Measurements from ENCODE around the gene MRPL20. TPM values are rescaled to one million over a fixed set of nuclear protein-coding genes. Genes with fewer than 3 reads are reported as not detected.

MRPL20 gene
- total and polyA plus RNA-seq, 2 donors (not counting 3 experiments of a cell fraction or from before 2014, with no cell fraction given): 134 to 152 TPM

GRCh38 chr1:1358433-1359271, 48.4 kb downstream of the MRPL20 start, which contains the start of gene MXRA8:
MXRA8 (minus strand) TSS chr1:1358555; CDS start chr1:1358504, 51 bp downstream.
- Histone ChIP-seq H3K4me3 (replicated peaks in 1 of 3; ENCODE audit: insufficient read depth in 1 of 3, low read depth in 1 of 3, low read length in 3 of 3) (no peak within 1 kb of the TSS), H3K4me2 (ENCODE audit: insufficient read depth, low read length) (no peak within 1 kb of the TSS), H3K9me3 (replicated peaks; ENCODE audit: control insufficient read depth, insufficient read depth, low read length) (no peaks in the 10 kb centered on the region), H3K9ac (replicated peaks; ENCODE audit: extremely low read depth, insufficient read depth, low read length) (no peak within 1 kb of the TSS), H3K79me2 (ENCODE audit: control insufficient read depth, insufficient read depth, low read length) (no peaks in the 10 kb centered on the region), H3K9me1 (replicated peaks; ENCODE audit: control insufficient read depth, extremely low read depth, insufficient read depth, low read length) (no peaks in the 10 kb centered on the region), H3K36me3 (ENCODE audit: control insufficient read depth in 2 of 2, extremely low read depth in 1 of 2, insufficient read depth in 2 of 2, low read length in 2 of 2) (no peaks in the 10 kb centered on the region), H4K20me1 (replicated peaks; ENCODE audit: control insufficient read depth, extremely low read depth, insufficient read depth, low read length) (no peaks in the 10 kb centered on the region), H3K27me3 (ENCODE audit: control insufficient read depth in 2 of 2, insufficient read depth in 2 of 2, low read length in 2 of 2) (peaks cover 9 to 15% of the 10 kb centered on the region in 2 experiments), H3K27ac (ENCODE audit: insufficient read depth, low read depth, low read length) (no peak within 1 kb of the TSS), H3K4me1 (ENCODE audit: control insufficient read depth, extremely low read depth, insufficient read depth, low read length) (no peaks in the 10 kb centered on the region), H2AFZ (ENCODE audit: low read depth, low read length) (no peak within 1 kb of the TSS)
- dilution Hi-C loops (cut with MboI; ENCODE audit: extremely low pct_ligation_motif_present, low sequenced_read_pairs) (no loop called here), intact Hi-C loops (cut with micrococcal nuclease) (no loop called here)
- FAIRE-seq: no peak
- no TSS peak for BruUV-seq (replicated peaks)
- CTCF ChIA-PET: no interaction called here
- TF ChIP-seq EZH2 (IDR thresholded peaks at IDR 0.05; ENCODE audit: borderline replicate concordance, low read depth, low read length, severe bottlenecking): no peak
- no peak for TF ChIP-seq MYC (IDR thresholded peaks at IDR 0.05; ENCODE audit: low read depth, low read length)
- TF ChIP-seq MAX (IDR thresholded peaks at IDR 0.05; ENCODE audit: insufficient read depth, insufficient read length): no peak
- no peak for TF ChIP-seq JUN (IDR thresholded peaks at IDR 0.05; ENCODE audit: borderline replicate concordance, insufficient read depth, insufficient read length, low read depth)
- no peak for TF ChIP-seq FOS (IDR thresholded peaks at IDR 0.05; ENCODE audit: borderline replicate concordance, insufficient read depth, low read length)
- TF ChIP-seq, protein P1, sequence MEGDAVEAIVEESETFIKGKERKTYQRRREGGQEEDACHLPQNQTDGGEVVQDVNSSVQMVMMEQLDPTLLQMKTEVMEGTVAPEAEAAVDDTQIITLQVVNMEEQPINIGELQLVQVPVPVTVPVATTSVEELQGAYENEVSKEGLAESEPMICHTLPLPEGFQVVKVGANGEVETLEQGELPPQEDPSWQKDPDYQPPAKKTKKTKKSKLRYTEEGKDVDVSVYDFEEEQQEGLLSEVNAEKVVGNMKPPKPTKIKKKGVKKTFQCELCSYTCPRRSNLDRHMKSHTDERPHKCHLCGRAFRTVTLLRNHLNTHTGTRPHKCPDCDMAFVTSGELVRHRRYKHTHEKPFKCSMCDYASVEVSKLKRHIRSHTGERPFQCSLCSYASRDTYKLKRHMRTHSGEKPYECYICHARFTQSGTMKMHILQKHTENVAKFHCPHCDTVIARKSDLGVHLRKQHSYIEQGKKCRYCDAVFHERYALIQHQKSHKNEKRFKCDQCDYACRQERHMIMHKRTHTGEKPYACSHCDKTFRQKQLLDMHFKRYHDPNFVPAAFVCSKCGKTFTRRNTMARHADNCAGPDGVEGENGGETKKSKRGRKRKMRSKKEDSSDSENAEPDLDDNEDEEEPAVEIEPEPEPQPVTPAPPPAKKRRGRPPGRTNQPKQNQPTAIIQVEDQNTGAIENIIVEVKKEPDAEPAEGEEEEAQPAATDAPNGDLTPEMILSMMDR (IDR thresholded peaks at IDR 0.05; ENCODE audit: extremely low read depth in 1 of 2, insufficient read depth in 1 of 2, low read depth in 1 of 2, low read length in 2 of 2): no peak
- TF ChIP-seq POLR2AphosphoS5 (IDR thresholded peaks at IDR 0.05; ENCODE audit: insufficient read depth, low read depth, low read length): no peak
- no peak for TF ChIP-seq POLR2A (IDR thresholded peaks at IDR 0.05; ENCODE audit: low read depth, low read length)
- no peak for TF ChIP-seq GATA2 (IDR thresholded peaks at IDR 0.05; ENCODE audit: insufficient read depth, insufficient read length, low read depth, low read length)
- DNase-seq (ENCODE audit: low read depth, low spot score): no peak
- POLR2A ChIA-PET: no interaction called here
